ENCODE measurements around the gene FBXL22. TPM values are rescaled to one million over a fixed set of nuclear protein-coding genes. Genes with fewer than 3 reads are reported as not detected.

FBXL22 gene
- total RNA-seq, 1 experiment from 2014 or later: 0.46 TPM

DNA sequence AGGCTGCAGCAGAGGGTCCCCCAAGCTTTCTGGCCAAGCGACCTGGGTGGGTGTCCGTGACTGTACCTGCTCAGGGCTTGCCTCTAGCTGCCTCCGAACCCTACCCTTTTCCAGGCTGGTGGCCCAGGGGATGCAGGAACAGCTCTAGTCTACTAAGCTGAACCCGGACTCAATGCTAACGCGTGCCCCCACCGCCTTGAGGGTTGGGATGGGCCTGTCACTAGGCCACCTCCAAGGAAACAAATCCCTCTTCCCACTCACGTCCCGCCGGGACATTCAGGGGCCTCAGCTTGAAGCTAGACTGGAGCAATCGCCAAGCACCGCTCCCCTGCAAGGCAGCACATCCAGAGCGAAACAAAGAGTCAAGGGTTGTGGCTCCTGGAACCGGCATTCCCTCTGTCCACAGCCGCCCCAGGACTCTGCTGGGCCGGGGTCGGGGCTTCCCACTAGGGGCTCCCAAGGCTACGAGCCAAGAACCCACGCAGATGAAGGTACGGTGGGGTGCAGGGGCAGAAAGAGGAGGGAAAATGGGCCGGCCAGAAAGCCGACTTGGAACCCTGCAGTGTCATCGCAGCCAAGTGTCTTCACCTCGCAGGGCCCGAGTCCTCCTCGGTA, 2.9 kb downstream of the FBXL22 start:
- DNase-seq (ENCODE audit: low spot score): peak; percentile 41
- peak; percentile 22 for ATAC-seq
- Mint-ChIP-seq H3K4me1 (peaks cover 24% of the 10 kb centered on the region), H3K36me3 (no peaks in the 10 kb centered on the region), H3K4me3 (peak overlapping the region; percentile 59), H3K27ac (no peak overlapping the region), H3K9me3 (no peaks in the 10 kb centered on the region), H3K27me3 (ENCODE audit: low read depth) (peaks cover 28% of the 10 kb centered on the region)
- ChIA-PET CTCF (interaction anchor here (0.5 to 5.2 kb wide), 37 partner anchors 8 to 813 kb away, joined by 3 to 63 read pairs (median 5); partner anchors contain the start of genes CIAO2A and USP3), POLR2A (no interaction called here)
- TF ChIP-seq SMAD3 (CRISPR knock-in tag; IDR thresholded peaks at IDR 0.05; ENCODE audit: borderline replicate concordance) (0 out of 2 replicates have a peak, but pooled peaks have one; percentile 14), ETV6 (CRISPR knock-in tag; IDR thresholded peaks at IDR 0.05) (no peak), ATF1 (CRISPR knock-in tag; IDR thresholded peaks at IDR 0.05) (no peak), TEAD1 (CRISPR knock-in tag; IDR thresholded peaks at IDR 0.05) (no peak), CREM (CRISPR knock-in tag; IDR thresholded peaks at IDR 0.05) (no peak)
- TF ChIP-seq, protein P1, sequence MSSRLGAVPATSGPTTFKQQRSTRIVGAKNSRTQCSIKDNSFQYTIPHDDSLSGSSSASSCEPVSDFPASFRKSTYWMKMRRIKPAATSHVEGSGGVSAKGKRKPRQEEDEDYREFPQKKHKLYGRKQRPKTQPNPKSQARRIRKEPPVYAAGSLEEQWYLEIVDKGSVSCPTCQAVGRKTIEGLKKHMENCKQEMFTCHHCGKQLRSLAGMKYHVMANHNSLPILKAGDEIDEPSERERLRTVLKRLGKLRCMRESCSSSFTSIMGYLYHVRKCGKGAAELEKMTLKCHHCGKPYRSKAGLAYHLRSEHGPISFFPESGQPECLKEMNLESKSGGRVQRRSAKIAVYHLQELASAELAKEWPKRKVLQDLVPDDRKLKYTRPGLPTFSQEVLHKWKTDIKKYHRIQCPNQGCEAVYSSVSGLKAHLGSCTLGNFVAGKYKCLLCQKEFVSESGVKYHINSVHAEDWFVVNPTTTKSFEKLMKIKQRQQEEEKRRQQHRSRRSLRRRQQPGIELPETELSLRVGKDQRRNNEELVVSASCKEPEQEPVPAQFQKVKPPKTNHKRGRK (CRISPR knock-in tag; IDR thresholded peaks at IDR 0.05; ENCODE audit: borderline replicate concordance): no peak
- TF ChIP-seq, protein P2, sequence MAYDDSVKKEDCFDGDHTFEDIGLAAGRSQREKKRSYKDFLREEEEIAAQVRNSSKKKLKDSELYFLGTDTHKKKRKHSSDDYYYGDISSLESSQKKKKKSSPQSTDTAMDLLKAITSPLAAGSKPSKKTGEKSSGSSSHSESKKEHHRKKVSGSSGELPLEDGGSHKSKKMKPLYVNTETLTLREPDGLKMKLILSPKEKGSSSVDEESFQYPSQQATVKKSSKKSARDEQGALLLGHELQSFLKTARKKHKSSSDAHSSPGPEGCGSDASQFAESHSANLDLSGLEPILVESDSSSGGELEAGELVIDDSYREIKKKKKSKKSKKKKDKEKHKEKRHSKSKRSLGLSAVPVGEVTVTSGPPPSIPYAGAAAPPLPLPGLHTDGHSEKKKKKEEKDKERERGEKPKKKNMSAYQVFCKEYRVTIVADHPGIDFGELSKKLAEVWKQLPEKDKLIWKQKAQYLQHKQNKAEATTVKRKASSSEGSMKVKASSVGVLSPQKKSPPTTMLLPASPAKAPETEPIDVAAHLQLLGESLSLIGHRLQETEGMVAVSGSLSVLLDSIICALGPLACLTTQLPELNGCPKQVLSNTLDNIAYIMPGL (CRISPR knock-in tag; IDR thresholded peaks at IDR 0.05): peak; percentile 61; the same call in 1 of the 2 replicates
- TF ChIP-seq, protein P3, sequence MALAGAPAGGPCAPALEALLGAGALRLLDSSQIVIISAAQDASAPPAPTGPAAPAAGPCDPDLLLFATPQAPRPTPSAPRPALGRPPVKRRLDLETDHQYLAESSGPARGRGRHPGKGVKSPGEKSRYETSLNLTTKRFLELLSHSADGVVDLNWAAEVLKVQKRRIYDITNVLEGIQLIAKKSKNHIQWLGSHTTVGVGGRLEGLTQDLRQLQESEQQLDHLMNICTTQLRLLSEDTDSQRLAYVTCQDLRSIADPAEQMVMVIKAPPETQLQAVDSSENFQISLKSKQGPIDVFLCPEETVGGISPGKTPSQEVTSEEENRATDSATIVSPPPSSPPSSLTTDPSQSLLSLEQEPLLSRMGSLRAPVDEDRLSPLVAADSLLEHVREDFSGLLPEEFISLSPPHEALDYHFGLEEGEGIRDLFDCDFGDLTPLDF (CRISPR knock-in tag; IDR thresholded peaks at IDR 0.05): no peak
- TF ChIP-seq, protein P4, sequence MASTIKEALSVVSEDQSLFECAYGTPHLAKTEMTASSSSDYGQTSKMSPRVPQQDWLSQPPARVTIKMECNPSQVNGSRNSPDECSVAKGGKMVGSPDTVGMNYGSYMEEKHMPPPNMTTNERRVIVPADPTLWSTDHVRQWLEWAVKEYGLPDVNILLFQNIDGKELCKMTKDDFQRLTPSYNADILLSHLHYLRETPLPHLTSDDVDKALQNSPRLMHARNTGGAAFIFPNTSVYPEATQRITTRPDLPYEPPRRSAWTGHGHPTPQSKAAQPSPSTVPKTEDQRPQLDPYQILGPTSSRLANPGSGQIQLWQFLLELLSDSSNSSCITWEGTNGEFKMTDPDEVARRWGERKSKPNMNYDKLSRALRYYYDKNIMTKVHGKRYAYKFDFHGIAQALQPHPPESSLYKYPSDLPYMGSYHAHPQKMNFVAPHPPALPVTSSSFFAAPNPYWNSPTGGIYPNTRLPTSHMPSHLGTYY (CRISPR knock-in tag; IDR thresholded peaks at IDR 0.05): no peak
- TF ChIP-seq, protein P5, sequence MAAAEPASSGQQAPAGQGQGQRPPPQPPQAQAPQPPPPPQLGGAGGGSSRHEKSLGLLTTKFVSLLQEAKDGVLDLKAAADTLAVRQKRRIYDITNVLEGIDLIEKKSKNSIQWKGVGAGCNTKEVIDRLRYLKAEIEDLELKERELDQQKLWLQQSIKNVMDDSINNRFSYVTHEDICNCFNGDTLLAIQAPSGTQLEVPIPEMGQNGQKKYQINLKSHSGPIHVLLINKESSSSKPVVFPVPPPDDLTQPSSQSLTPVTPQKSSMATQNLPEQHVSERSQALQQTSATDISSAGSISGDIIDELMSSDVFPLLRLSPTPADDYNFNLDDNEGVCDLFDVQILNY (CRISPR knock-in tag; IDR thresholded peaks at IDR 0.05): no peak; the same call in 1 of the 2 replicates

DNA sequence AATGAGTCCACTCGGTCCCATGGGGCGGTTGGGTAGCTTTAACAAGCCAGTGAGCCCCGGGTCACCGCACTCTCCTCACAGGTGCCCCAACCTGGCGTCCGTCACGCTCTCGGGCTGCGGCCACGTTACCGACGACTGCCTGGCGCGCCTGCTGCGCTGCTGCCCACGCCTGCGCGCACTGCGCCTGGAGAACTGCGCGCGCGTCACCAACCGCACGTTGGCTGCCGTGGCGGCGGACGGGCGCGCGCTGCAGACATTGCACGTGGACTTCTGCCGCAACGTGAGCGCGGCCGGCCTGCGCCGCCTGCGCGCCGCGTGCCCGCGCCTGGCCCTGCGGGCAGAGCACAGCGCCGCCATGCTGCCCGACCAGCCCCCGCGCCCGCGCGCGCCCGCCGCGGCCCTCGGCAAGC, 3.4 kb downstream of the FBXL22 start:
- H3K9me3 Mint-ChIP-seq: no peaks in the 10 kb centered on the region
- H3K4me3 Mint-ChIP-seq: peak overlapping the region; percentile 83
- H3K4me1 Mint-ChIP-seq: peaks cover 21% of the 10 kb centered on the region
- ChIA-PET CTCF (interaction anchor here (0.5 to 5.2 kb wide), 24 partner anchors 7 to 813 kb away, joined by 3 to 63 read pairs (median 7); partner anchors contain the start of gene USP3), POLR2A (no interaction called here)
- peak; percentile 60 for ATAC-seq
- H3K27me3 Mint-ChIP-seq (ENCODE audit: low read depth): peaks cover 28% of the 10 kb centered on the region
- no peaks in the 10 kb centered on the region for H3K36me3 Mint-ChIP-seq
- H3K27ac Mint-ChIP-seq: no peak overlapping the region
- DNase-seq (ENCODE audit: low spot score): peak; percentile 67
- TF ChIP-seq, protein P6, sequence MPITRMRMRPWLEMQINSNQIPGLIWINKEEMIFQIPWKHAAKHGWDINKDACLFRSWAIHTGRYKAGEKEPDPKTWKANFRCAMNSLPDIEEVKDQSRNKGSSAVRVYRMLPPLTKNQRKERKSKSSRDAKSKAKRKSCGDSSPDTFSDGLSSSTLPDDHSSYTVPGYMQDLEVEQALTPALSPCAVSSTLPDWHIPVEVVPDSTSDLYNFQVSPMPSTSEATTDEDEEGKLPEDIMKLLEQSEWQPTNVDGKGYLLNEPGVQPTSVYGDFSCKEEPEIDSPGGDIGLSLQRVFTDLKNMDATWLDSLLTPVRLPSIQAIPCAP (CRISPR knock-in tag; IDR thresholded peaks at IDR 0.05): 0 out of 2 replicates have a peak, but pooled peaks have one; percentile 40
- TF ChIP-seq, protein P7, sequence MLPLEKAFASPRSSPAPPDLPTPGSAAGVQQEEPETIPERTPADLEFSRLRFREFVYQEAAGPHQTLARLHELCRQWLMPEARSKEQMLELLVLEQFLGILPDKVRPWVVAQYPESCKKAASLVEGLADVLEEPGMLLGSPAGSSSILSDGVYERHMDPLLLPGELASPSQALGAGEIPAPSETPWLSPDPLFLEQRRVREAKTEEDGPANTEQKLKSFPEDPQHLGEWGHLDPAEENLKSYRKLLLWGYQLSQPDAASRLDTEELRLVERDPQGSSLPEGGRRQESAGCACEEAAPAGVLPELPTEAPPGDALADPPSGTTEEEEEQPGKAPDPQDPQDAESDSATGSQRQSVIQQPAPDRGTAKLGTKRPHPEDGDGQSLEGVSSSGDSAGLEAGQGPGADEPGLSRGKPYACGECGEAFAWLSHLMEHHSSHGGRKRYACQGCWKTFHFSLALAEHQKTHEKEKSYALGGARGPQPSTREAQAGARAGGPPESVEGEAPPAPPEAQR (CRISPR knock-in tag; IDR thresholded peaks at IDR 0.05): no peak
- TF ChIP-seq JUN (CRISPR knock-in tag; IDR thresholded peaks at IDR 0.05) (peak; percentile 64; the same call in 1 of the 2 replicates), ZNF138 (CRISPR knock-in tag; conservative IDR thresholded peaks at IDR 0.05) (peak; percentile 81; the same call in 1 of the 2 replicates), NFYB (CRISPR knock-in tag; conservative IDR thresholded peaks at IDR 0.05; ENCODE audit: low read depth) (0 out of 2 replicates have a peak, but pooled peaks have one; percentile 18), ATF1 (CRISPR knock-in tag; IDR thresholded peaks at IDR 0.05) (no peak)
- TF ChIP-seq, protein P8, sequence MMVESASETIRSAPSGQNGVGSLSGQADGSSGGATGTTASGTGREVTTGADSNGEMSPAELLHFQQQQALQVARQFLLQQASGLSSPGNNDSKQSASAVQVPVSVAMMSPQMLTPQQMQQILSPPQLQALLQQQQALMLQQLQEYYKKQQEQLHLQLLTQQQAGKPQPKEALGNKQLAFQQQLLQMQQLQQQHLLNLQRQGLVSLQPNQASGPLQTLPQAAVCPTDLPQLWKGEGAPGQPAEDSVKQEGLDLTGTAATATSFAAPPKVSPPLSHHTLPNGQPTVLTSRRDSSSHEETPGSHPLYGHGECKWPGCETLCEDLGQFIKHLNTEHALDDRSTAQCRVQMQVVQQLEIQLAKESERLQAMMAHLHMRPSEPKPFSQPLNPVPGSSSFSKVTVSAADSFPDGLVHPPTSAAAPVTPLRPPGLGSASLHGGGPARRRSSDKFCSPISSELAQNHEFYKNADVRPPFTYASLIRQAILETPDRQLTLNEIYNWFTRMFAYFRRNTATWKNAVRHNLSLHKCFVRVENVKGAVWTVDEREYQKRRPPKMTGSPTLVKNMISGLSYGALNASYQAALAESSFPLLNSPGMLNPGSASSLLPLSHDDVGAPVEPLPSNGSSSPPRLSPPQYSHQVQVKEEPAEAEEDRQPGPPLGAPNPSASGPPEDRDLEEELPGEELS (CRISPR knock-in tag; IDR thresholded peaks at IDR 0.05): peak; percentile 94
- TF ChIP-seq, protein P9, sequence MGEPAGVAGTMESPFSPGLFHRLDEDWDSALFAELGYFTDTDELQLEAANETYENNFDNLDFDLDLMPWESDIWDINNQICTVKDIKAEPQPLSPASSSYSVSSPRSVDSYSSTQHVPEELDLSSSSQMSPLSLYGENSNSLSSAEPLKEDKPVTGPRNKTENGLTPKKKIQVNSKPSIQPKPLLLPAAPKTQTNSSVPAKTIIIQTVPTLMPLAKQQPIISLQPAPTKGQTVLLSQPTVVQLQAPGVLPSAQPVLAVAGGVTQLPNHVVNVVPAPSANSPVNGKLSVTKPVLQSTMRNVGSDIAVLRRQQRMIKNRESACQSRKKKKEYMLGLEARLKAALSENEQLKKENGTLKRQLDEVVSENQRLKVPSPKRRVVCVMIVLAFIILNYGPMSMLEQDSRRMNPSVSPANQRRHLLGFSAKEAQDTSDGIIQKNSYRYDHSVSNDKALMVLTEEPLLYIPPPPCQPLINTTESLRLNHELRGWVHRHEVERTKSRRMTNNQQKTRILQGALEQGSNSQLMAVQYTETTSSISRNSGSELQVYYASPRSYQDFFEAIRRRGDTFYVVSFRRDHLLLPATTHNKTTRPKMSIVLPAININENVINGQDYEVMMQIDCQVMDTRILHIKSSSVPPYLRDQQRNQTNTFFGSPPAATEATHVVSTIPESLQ (CRISPR knock-in tag; IDR thresholded peaks at IDR 0.05): no peak
- TF ChIP-seq, protein P2 (CRISPR knock-in tag; IDR thresholded peaks at IDR 0.05): peak; percentile 41; the same call in 1 of the 2 replicates

All from WTC11 (cell line).